Nephron (organoid): ENCODE results near the gene MYO16.

Source experiments
- H3K27ac Mint-ChIP-seq, 3 experiments: 2 replicates each; pipeline ENCODE4 v1.8.0; 2020; ENCODE audit warnings: mixed read lengths in 3 of 3, mild to moderate bottlenecking in 2 of 3, moderate library complexity in 1 of 3
- H3K27me3 Mint-ChIP-seq: 2 replicates; pipeline ENCODE4 v1.8.0; 2021; ENCODE audit warnings: low read depth, mild to moderate bottlenecking, moderate library complexity, mixed read lengths
- H3K36me3 Mint-ChIP-seq: 2 replicates; pipeline ENCODE4 v1.8.0; 2020; ENCODE audit warnings: low read depth, mixed read lengths
- H3K4me1 Mint-ChIP-seq: 2 replicates; pipeline ENCODE4 v1.8.0; 2020; ENCODE audit warnings: mixed read lengths
- H3K4me3 Mint-ChIP-seq, 3 experiments: 2 replicates each; pipeline ENCODE4 v1.8.0; 2020; ENCODE audit warnings: mild to moderate bottlenecking in 3 of 3, mixed read lengths in 3 of 3, moderate library complexity in 2 of 3
- H3K9me3 Mint-ChIP-seq: 2 replicates; pipeline ENCODE4 v1.8.0; 2020; ENCODE audit warnings: mixed read lengths
- TF ChIP-seq, protein P1 (sequence below), 3 experiments: fragments of 200-600 bp; sonication (generic); IDR thresholded peaks; one replicate each; pipeline ENCODE4 v1.5.0; 2021; ENCODE audit warnings: antibody characterized with exemption in 3 of 3; ENCODE audit not compliant: unreplicated experiment in 3 of 3

The MYO16 gene

DNA sequence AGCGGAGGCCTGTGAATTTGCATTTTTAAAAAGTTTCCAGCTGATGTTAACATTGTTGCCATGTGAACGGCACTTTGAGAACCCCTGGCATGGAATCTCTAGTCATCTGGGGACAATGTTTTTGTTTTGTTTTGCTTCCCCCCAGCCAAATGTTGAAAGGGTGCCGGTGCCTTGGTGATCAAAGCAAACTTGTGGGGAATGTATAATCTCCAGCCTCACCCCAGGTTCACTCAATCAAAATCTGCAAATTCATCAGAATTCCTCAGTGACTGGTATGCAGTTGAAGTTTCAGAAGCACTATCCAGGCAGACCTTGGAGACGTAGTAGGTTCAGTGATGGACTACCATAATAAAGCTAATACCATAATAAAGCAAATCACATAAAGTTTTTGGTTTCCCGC is 428.7 kb downstream of the MYO16 start:
- Mint-ChIP-seq H3K36me3 (no peaks in the 10 kb centered on the region), H3K27ac (no peak overlapping the region), H3K4me3 (no peak overlapping the region), H3K9me3 (no peaks in the 10 kb centered on the region), H3K27me3 (no peaks in the 10 kb centered on the region), H3K4me1 (no peaks in the 10 kb centered on the region)
- TF ChIP-seq, protein P1, sequence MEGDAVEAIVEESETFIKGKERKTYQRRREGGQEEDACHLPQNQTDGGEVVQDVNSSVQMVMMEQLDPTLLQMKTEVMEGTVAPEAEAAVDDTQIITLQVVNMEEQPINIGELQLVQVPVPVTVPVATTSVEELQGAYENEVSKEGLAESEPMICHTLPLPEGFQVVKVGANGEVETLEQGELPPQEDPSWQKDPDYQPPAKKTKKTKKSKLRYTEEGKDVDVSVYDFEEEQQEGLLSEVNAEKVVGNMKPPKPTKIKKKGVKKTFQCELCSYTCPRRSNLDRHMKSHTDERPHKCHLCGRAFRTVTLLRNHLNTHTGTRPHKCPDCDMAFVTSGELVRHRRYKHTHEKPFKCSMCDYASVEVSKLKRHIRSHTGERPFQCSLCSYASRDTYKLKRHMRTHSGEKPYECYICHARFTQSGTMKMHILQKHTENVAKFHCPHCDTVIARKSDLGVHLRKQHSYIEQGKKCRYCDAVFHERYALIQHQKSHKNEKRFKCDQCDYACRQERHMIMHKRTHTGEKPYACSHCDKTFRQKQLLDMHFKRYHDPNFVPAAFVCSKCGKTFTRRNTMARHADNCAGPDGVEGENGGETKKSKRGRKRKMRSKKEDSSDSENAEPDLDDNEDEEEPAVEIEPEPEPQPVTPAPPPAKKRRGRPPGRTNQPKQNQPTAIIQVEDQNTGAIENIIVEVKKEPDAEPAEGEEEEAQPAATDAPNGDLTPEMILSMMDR (IDR thresholded peaks at IDR 0.05; ENCODE audit: unreplicated experiment in 3 of 3): no peak

DNA sequence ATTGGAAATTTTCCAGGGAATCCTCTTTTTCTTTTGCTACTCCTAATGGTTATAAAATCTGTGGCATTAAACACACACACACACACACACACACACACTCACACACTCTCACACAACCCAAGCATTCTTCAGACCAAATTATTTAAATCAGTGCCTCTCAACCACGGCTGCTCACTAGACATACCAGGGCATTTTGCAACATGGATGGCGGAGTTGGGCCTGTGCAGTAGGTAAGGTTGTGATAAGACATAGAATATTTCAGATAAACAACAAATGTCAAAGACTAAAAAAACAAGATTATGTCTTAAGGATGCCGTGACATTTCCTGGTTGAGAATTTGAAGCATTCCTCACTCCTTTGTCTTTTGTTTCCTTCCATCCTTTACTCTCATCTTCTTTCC is 443.1 kb downstream of the MYO16 start:
- no peaks in the 10 kb centered on the region for H3K27me3 Mint-ChIP-seq
- no peaks in the 10 kb centered on the region for H3K4me1 Mint-ChIP-seq
- H3K36me3 Mint-ChIP-seq: no peaks in the 10 kb centered on the region
- H3K27ac Mint-ChIP-seq: no peak overlapping the region
- TF ChIP-seq, protein P1 (IDR thresholded peaks at IDR 0.05; ENCODE audit: unreplicated experiment in 3 of 3): no peak
- no peaks in the 10 kb centered on the region for H3K9me3 Mint-ChIP-seq
- no peak overlapping the region for H3K4me3 Mint-ChIP-seq

DNA sequence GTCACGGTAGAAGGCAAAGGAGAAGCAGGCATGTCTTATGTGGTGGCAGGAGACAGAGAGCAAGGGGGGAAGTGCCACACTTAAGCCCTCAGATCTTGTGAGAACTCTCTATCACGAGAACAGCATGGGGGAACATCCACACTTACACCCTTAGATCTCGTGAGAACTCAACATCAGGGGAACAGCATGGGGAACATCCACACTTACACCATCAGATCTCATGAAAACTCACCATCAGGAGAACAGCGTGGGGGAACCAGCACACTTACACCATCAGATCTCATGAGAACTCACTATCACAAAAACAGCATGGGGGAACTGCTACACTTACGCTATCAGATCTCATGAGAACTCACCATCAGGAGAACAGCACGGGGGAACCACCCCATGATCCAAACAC is 445.0 kb downstream of the MYO16 start:
- no peaks in the 10 kb centered on the region for H3K9me3 Mint-ChIP-seq
- no peaks in the 10 kb centered on the region for H3K27me3 Mint-ChIP-seq
- no peaks in the 10 kb centered on the region for H3K36me3 Mint-ChIP-seq
- no peak overlapping the region for H3K27ac Mint-ChIP-seq
- TF ChIP-seq, protein P1 (IDR thresholded peaks at IDR 0.05; ENCODE audit: unreplicated experiment in 3 of 3): no peak
- H3K4me1 Mint-ChIP-seq: no peaks in the 10 kb centered on the region
- no peak overlapping the region for H3K4me3 Mint-ChIP-seq

DNA sequence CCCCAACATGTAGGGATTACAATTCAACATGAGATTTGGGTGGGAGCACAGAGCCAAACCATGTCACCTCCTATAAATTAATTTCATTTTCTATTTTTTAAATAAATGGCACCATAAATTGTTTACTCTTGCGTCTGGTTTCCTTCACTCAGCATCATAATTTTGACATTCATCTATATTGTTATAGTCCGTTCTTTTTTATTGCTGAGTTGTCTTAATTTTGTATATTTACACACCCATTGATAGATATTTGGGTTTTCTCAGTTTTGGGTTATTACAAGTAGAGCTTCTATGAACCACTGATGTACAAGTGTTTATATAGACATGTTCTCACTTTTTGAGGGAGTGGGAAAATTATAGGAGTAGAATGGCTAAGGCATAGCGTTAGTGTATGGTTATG is 445.4 kb downstream of the MYO16 start:
- Mint-ChIP-seq H3K9me3 (no peaks in the 10 kb centered on the region), H3K4me3 (no peak overlapping the region)

DNA sequence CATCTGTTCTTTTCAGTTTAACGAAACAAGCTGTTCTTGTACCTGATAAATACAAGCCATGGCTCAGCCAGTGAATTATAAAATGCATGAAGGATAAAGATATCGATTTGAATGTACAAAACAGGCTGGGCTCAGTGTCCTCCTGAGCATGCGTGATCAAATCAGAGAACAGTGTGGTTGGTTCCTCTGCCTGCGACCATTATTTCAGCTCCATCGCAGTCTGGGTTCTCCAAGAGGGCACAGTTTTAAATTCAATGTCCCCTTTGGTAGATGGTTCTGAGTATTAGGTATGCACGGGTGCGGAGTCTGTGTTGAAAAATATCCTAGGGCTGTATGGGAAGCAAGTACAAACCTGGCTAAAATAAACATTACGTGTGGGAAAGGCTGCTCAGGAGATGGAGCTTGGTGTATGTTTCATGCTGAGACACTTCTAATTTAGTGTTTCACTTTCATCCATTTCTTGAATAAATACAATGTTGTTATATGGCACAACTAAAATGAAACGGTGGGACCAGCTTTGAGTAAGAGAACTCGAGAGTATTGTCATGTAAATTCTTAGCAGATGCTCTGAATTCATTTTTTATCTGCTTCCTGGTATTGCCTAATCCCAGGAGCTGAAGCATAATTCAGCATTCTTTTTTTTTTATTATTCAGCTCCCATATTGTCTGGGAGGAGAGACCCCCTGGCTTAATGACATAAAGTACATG is 458.7 kb downstream of the MYO16 start:
- TF ChIP-seq, protein P1 (IDR thresholded peaks at IDR 0.05; ENCODE audit: unreplicated experiment in 3 of 3): no peak
- H3K4me1 Mint-ChIP-seq: no peaks in the 10 kb centered on the region
- no peaks in the 10 kb centered on the region for H3K27me3 Mint-ChIP-seq
- H3K27ac Mint-ChIP-seq: no peak overlapping the region
- H3K36me3 Mint-ChIP-seq: no peaks in the 10 kb centered on the region
- H3K9me3 Mint-ChIP-seq: no peaks in the 10 kb centered on the region
- H3K4me3 Mint-ChIP-seq: no peak overlapping the region

More for the DNA sequence above, 445.4 kb downstream of the MYO16 start:
- Mint-ChIP-seq H3K4me1 (no peaks in the 10 kb centered on the region), H3K27ac (no peak overlapping the region), H3K36me3 (no peaks in the 10 kb centered on the region), H3K27me3 (no peaks in the 10 kb centered on the region)
- TF ChIP-seq, protein P1 (IDR thresholded peaks at IDR 0.05; ENCODE audit: unreplicated experiment in 3 of 3): no peak

DNA sequence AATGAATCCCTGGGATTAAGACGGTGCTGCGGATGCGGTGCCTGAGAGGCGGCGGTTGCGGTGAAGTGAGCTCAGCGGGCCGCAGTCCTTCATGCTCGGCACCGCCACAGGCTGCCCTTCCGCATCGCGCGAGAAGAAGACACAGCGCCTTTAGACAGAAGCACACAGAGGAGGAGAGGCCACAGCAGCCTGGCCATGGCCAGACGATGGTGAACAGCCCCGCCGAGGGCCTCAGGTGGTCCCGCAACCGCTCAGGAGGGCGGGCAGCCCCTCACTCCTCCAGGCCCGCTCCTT is 459.2 kb downstream of the MYO16 start:
- TF ChIP-seq, protein P1 (IDR thresholded peaks at IDR 0.05; ENCODE audit: unreplicated experiment in 3 of 3): no peak
- Mint-ChIP-seq H3K4me3 (no peak overlapping the region), H3K36me3 (no peaks in the 10 kb centered on the region), H3K9me3 (no peaks in the 10 kb centered on the region), H3K4me1 (no peaks in the 10 kb centered on the region), H3K27me3 (no peaks in the 10 kb centered on the region), H3K27ac (no peak overlapping the region)
